Stimulated activated CD4-positive, alpha-beta T cell treated with anti-CD3 and anti-CD28 coated beads, Interleukin-15, amount 100 ng/mL, for 48 hours (primary cell): ENCODE results near the gene RHOBTB1.

ENCODE experiments used
- DNase-seq, 2 donors: peaks; one replicate each; pipeline ENCODE4 v3.0.0-alpha.2; 2020; ENCODE audit warnings: low read depth in 2 of 2

The RHOBTB1 gene

GRCh38 chr10:60942134-60942787 lies 1.7 kb downstream of the RHOBTB1 start:
- no peak for DNase-seq

- no peak for DNase-seq
Measured at GRCh38 chr10:60940446-60940845, 3.5 kb downstream of the RHOBTB1 start.

GRCh38 chr10:60937784-60938654 lies 6.0 kb downstream of the RHOBTB1 start:
- DNase-seq = no peak

GRCh38 chr10:60937022-60937421 lies 7.0 kb downstream of the RHOBTB1 start:
- no peak for DNase-seq

GRCh38 chr10:60934215-60935175 lies 9.5 kb downstream of the RHOBTB1 start:
- no peak for DNase-seq

- no peak for DNase-seq
Measured at GRCh38 chr10:60932756-60933155, 11.2 kb downstream of the RHOBTB1 start.

GRCh38 chr10:60930237-60930636 lies 13.7 kb downstream of the RHOBTB1 start:
- DNase-seq = no peak

- DNase-seq = no peak
Measured at GRCh38 chr10:60921633-60922032, 22.4 kb downstream of the RHOBTB1 start.

- DNase-seq = no peak
Measured at GRCh38 chr10:60920479-60920878, 23.5 kb downstream of the RHOBTB1 start.

GRCh38 chr10:60919551-60919950 lies 24.4 kb downstream of the RHOBTB1 start:
- DNase-seq = no peak

- DNase-seq = no peak
Measured at GRCh38 chr10:60917331-60918280, 26.4 kb downstream of the RHOBTB1 start.

GRCh38 chr10:60916025-60916424 lies 28.0 kb downstream of the RHOBTB1 start:
- no peak for DNase-seq

GRCh38 chr10:60914690-60915141 lies 29.3 kb downstream of the RHOBTB1 start:
- no peak for DNase-seq

GRCh38 chr10:60913657-60914056 lies 30.3 kb downstream of the RHOBTB1 start:
- DNase-seq = no peak

GRCh38 chr10:60913071-60913470 lies 30.9 kb downstream of the RHOBTB1 start:
- DNase-seq = no peak

- no peak for DNase-seq
Measured at GRCh38 chr10:60911715-60912114, 32.3 kb downstream of the RHOBTB1 start.

GRCh38 chr10:60911216-60911615 lies 32.8 kb downstream of the RHOBTB1 start:
- DNase-seq = no peak

GRCh38 chr10:60910543-60910942 lies 33.4 kb downstream of the RHOBTB1 start:
- no peak for DNase-seq

- no peak for DNase-seq
Measured at GRCh38 chr10:60908896-60909295, 35.1 kb downstream of the RHOBTB1 start.

- DNase-seq = no peak
Measured at GRCh38 chr10:60908031-60908430, 36.0 kb downstream of the RHOBTB1 start.

- no peak for DNase-seq
Measured at GRCh38 chr10:60907236-60907635, 36.7 kb downstream of the RHOBTB1 start.
